ENCODE data around the gene TMEM231.
A peak's percentile ranks its signal among the peaks of the same experiment; 100 is the strongest.
"Not testable (repeated sequence)": the region's sequence is repeated elsewhere in the genome, so short reads cannot be mapped to it uniquely, and the experiment has no call there.

The TMEM231 gene

GRCh38 chr16:75555707-75556430 lies at the start of gene TMEM231:
TSS of gene TMEM231 (minus strand) at chr16:75556252. CDS start at chr16:75556209, 43 bp downstream.
- peak; percentile 69 for DNase-seq

GRCh38 chr16:75603241-75603640 lies 47.2 kb upstream of the TMEM231 start:
- no peak for DNase-seq

GRCh38 chr16:75599452-75600277 lies 43.6 kb upstream of the TMEM231 start:
- no peak for DNase-seq

- DNase-seq, result no peak
Measured at GRCh38 chr16:75593825-75594820, 38.1 kb upstream of the TMEM231 start.

- no peak for DNase-seq
Measured at GRCh38 chr16:75593308-75593707, 37.3 kb upstream of the TMEM231 start.

- DNase-seq, result not testable (repeated sequence)
Measured at GRCh38 chr16:75591927-75592326, 35.9 kb upstream of the TMEM231 start.

GRCh38 chr16:75590920-75591843 lies 35.1 kb upstream of the TMEM231 start:
- DNase-seq, result no peak

GRCh38 chr16:75589306-75589705 lies 33.3 kb upstream of the TMEM231 start:
- no peak for DNase-seq

GRCh38 chr16:75588716-75589115 lies 32.7 kb upstream of the TMEM231 start:
- DNase-seq, result no peak

- DNase-seq, result no peak
Measured at GRCh38 chr16:75584108-75584507, 28.1 kb upstream of the TMEM231 start.

- no peak for DNase-seq
Measured at GRCh38 chr16:75579281-75579834, 23.3 kb upstream of the TMEM231 start.

GRCh38 chr16:75578725-75579124 lies 22.7 kb upstream of the TMEM231 start:
- DNase-seq, result no peak

- no peak for DNase-seq
Measured at GRCh38 chr16:75578212-75578611, 22.2 kb upstream of the TMEM231 start.

- DNase-seq, result no peak
Measured at GRCh38 chr16:75576384-75576811, 20.3 kb upstream of the TMEM231 start.

GRCh38 chr16:75575958-75576357 lies 19.9 kb upstream of the TMEM231 start:
- no peak for DNase-seq

- no peak for DNase-seq
Measured at GRCh38 chr16:75573955-75574354, 17.9 kb upstream of the TMEM231 start.

GRCh38 chr16:75572864-75573542 lies 17.0 kb upstream of the TMEM231 start:
- no peak for DNase-seq

- DNase-seq, result no peak
Measured at GRCh38 chr16:75570396-75571065, 14.5 kb upstream of the TMEM231 start.

- no peak for DNase-seq
Measured at GRCh38 chr16:75567911-75568310, 11.9 kb upstream of the TMEM231 start.

GRCh38 chr16:75566758-75567255 lies 10.8 kb upstream of the TMEM231 start:
- DNase-seq, result no peak

All from NCI-H2029 (cell line).